CMK (cell line): ENCODE results near the gene RBMS3.
"Not testable (repeated sequence)": the region's sequence is repeated elsewhere in the genome, so short reads cannot be mapped to it uniquely, and the experiment has no call there.

Source experiments
- DNase-seq: peaks from one replicate; pipeline ENCODE4 v3.0.0-alpha.2; 2010; ENCODE audit warnings: low read depth

RBMS3 gene

GRCh38 chr3:29430558-29430971, 149.7 kb downstream of the RBMS3 start:
- DNase-seq: no peak

- no peak for DNase-seq
These were observed 155.9 kb downstream of the RBMS3 start for GRCh38 chr3:29436612-29437323.

- no peak for DNase-seq
These were observed 157.7 kb downstream of the RBMS3 start for GRCh38 chr3:29438580-29438979.

- DNase-seq: no peak
These were observed 159.8 kb downstream of the RBMS3 start for GRCh38 chr3:29440413-29441305.

GRCh38 chr3:29441422-29441821, 160.6 kb downstream of the RBMS3 start:
- no peak for DNase-seq

- DNase-seq: no peak
These were observed 167.2 kb downstream of the RBMS3 start for GRCh38 chr3:29447946-29448627.

GRCh38 chr3:29451920-29452319, 171.0 kb downstream of the RBMS3 start:
- DNase-seq: no peak

- no peak for DNase-seq
These were observed 172.0 kb downstream of the RBMS3 start for GRCh38 chr3:29452934-29453283.

GRCh38 chr3:29453284-29454001, 172.6 kb downstream of the RBMS3 start:
- no peak for DNase-seq

- DNase-seq: no peak
These were observed 173.3 kb downstream of the RBMS3 start for GRCh38 chr3:29454161-29454611.

GRCh38 chr3:29456901-29457300, 176.0 kb downstream of the RBMS3 start:
- DNase-seq: no peak

GRCh38 chr3:29463304-29463703, 182.4 kb downstream of the RBMS3 start:
- DNase-seq: no peak

GRCh38 chr3:29465836-29466235, 185.0 kb downstream of the RBMS3 start:
- no peak for DNase-seq

- DNase-seq: no peak
These were observed 185.6 kb downstream of the RBMS3 start for GRCh38 chr3:29466442-29466841.

- no peak for DNase-seq
These were observed 187.3 kb downstream of the RBMS3 start for GRCh38 chr3:29468187-29468586.

GRCh38 chr3:29473481-29474170, 192.8 kb downstream of the RBMS3 start:
- not testable (repeated sequence) for DNase-seq

- DNase-seq: no peak
These were observed 194.5 kb downstream of the RBMS3 start for GRCh38 chr3:29475305-29475840.

- DNase-seq: no peak
These were observed 195.0 kb downstream of the RBMS3 start for GRCh38 chr3:29475854-29476253.

- DNase-seq: no peak
These were observed 197.7 kb downstream of the RBMS3 start for GRCh38 chr3:29478611-29479010.

- DNase-seq: no peak
These were observed 200.4 kb downstream of the RBMS3 start for GRCh38 chr3:29481249-29481648.
